GM18526 (cell line): ENCODE measurements around the gene C20orf96.

Experiments
- POLR2A ChIP-seq: IDR thresholded peaks from 3 replicates; pipeline ENCODE4 v1.6.1; 2011; ENCODE audit not compliant: insufficient read length; ENCODE audit errors: extremely low read depth

C20orf96 gene

DNA sequence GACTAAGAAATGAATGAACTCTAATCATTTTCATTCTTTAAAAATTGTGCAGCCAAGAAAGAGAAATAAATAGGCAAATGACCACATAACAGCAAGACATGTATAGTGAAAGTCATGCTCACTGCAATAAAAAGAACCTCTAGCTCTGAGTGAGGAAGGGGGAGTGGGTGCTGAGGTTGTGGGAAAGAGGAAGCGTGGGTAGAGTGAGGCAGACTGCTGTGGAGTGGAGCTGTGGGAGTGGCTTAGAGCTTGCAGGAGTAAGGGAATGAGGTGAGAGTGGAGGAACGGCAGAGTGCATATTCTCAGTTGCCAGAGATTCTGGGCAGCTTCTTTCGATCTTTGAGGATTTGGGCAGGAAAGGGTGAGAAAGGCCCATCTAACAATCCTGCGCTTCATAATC, 53.1 kb downstream of the C20orf96 start:
- TF ChIP-seq POLR2A, result no peak

DNA sequence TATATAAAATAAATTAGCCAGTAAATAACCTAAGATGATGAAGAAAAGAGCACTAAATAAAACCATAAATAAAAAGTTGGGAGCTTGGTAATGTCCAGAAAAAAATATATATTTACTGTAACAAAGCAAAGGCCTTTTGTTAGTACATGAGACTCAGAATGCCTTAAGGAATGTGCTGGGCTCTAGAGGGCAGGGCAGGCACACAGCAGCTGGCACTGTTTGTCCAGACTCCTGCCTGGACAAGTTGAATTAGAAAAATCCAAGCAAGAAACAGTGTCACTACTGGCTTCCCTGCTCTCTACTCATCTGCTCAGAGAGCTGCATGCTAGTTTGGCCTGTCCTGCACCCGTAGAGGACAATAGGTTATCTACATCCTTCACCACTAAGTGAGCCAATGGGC, 54.7 kb downstream of the C20orf96 start:
- TF ChIP-seq POLR2A, result no peak

DNA sequence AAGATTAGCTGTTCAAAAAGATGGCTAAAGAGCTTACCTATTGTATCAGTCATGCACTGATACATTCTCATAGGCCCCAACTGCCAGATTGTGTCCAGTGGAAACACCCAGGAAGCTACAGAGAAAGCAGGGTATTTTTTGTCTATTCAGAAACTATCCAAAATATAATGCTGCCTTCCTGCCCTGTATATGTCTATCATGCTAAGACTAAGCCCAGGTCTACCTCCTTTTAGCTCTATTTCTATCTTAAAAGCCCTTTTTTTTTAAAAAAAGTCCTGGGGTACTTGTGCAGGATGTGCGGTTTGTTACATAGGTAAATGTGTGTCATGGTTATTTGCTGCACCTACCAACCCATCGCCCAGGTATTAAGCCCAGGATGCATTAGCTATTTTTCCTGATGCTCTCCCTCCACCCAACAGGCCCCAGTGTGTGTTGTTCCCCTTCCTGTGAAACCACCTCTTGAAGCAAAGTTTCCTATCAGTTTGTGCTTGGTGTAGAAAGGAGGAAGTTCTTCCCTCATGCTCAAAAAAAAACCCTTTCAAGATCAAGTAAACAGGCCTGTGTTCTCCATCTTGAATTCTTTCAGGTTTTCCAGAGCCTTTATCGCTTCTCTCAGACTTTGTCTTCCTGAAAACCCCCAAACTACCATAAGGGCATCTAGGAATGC, 63.0 kb downstream of the C20orf96 start:
- TF ChIP-seq POLR2A, result no peak

DNA sequence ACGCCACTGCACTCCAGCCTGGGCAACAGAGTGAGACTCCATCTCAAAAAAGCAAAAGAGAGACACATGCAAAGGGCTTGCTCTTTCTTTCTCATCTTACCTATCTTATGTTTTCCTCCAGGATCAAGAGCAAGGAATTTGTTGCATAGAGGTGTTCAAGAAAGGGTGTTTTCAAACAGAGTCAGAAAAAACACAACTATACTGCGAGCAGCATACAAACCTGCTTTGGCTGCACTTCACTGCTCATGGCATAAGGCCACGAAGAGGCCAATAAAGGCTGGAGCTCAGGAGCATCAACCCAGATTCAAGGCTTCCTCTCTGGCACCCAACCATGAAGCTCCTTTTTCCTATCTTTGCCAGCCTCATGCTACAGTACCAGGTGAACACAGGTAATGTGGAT, 63.6 kb downstream of the C20orf96 start, which contains the start of gene DEFB129:
DEFB129 (plus strand) TSS at position 301 of the 400 bp plus-strand sequence; CDS start at position 332, 31 bp downstream.
- no peak for TF ChIP-seq POLR2A

- no peak for TF ChIP-seq POLR2A
These were observed 69.2 kb downstream of the C20orf96 start for GRCh38 chr20:221258-221830.
